HG03139 (cell line): ENCODE measurements around the gene TBC1D23.
A peak's percentile ranks its signal among the peaks of the same experiment; 100 is the strongest.
"Not testable (repeated sequence)": the region's sequence is repeated elsewhere in the genome, so short reads cannot be mapped to it uniquely, and the experiment has no call there.

Experiments used
- ATAC-seq: cut with Tn5 transposase; IDR thresholded peaks from one replicate; pipeline ENCODE4 v1.9.1; 2021; ENCODE audit not compliant: unreplicated experiment

Gene TBC1D23

DNA sequence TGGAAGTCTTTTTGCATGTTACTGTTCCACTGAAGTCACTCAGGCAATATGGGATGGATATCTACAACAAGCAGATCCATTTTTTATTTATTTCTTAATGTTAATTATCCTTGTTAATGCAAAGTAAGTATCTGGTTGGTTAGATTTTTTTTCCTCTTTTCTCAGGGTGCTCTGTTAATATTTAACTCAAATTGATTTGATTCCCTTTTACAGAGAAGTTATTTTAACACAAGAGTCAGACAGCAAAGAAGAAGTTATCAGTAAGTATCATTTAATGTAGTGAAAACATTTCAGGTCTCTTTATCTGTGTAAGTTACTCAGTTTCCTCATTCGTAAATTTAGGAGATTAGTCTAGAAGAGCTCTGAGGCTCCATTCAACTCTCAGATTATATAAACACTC, 34.3 kb downstream of the TBC1D23 start:
- no peak for ATAC-seq

DNA sequence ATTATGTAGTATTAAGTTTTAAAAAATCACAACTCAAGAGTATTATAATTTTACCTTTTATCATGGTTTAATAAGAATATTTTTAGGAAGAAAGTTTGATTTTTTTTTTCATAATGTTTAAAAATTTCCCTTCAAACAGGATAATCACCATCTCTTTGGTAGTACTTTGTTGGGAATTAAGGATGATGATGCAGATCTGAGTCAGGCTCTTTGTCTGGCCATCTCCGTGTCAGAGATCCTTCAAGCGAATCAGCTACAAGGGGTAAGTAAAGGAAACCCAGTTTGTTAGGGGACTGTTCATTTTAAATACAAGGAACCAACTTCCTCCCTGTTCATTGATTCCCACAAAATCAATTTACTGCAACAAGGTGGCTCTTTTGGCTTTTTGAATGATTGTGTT, 37.0 kb downstream of the TBC1D23 start:
- no peak for ATAC-seq

DNA sequence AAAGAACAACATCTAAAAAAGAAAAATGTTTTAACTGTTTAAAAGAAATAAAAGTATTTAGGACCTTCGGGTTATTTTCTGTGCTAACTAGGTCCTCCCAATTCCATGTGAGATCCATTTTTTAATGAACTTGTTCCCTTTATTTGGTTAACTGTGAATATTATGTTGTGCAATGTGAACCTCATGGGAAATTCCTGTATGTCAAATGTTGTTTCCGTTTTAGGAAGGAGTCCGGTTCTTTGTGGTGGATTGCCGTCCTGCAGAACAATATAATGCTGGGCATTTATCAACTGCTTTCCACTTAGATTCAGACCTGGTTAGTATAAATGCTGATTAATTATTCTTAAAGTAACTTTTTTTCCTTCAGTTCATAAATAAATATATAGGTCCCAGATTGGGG, 38.2 kb downstream of the TBC1D23 start:
- ATAC-seq, result no peak

DNA sequence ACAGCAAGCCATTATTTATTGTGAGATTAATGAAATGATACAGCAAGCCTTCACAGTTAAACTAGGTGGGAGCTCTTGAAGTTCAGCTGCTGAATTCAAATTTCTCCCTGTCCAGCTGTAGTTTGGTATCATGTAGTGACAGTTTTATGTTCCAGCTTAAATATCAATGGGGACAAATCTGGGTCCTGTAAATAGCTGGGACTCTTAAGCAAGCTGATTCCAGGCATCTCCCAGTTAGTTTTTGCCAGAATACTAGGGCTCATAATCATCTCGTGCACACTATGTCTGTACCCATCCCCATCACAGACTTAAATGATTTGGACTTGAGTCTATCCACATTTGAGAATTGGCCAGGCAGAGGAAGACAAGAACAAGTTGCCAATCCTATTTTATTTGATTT, 45.9 kb downstream of the TBC1D23 start:
- ATAC-seq, result no peak

DNA sequence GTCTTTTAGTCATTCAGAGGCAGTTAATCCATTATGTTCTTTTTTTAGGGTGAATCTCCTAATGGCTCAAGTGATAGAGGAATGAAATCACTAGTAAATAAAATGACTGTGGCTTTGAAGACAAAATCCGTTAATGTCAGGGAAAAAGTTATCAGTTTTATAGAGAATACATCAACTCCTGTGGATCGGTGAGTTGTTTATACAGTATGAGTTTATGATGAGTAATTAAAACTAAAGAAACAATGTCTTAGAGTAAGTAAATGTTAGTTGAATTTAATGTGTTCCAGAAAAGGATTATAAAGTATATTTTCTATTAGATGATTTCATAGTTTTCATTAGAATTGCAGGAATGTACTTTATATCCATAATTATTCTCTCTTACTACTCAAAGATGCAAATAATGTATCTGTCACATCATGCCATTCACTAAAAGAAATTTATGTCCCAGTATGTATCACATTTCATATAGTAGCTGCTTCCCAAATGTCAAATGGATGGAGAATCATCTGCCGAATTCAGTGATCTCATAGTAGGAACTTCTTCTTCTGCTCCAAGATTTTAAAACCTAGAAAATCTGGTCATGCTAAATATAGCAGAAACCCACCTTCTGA, 49.7 kb downstream of the TBC1D23 start:
- no peak for ATAC-seq

DNA sequence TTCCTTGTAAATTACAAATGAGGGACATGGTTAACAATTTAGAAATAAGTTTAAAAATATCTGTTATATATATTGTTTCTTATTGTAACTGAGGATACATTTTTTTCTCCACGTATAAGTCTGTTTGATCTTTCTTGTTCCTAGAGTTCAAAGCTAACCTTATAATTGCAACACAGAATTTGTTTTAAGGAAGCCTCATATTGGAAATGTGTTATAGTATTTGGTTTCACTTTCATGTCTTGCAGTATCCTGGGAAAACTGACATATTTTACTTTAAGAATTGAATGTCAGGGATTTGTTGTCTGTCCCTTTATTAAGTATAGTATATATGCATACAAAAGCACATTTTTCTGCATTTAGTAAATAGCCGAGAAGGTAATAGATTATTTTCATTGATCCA, 50.2 kb downstream of the TBC1D23 start:
- no peak for ATAC-seq

DNA sequence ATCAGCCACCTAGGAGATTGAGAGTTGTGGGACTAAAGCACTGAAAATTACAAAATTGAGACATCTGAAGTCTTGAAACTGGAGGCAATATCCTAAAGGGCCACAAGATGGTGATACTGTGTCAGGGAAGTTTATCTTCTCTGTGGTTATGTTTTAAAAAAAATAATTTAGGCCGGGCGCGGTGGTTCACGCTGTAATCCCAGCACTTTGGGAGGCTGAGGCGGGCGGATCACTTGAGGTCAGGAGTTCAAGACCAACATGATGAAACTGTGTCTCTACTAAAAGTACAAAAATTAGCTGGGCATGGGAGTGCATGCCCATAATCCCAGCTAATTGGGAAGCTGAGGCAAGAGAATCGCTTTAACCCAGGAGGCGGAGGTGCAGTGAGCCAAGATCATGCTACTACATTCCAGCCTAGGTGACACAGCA, 55.9 kb downstream of the TBC1D23 start:
- peak; percentile 67 for ATAC-seq

DNA sequence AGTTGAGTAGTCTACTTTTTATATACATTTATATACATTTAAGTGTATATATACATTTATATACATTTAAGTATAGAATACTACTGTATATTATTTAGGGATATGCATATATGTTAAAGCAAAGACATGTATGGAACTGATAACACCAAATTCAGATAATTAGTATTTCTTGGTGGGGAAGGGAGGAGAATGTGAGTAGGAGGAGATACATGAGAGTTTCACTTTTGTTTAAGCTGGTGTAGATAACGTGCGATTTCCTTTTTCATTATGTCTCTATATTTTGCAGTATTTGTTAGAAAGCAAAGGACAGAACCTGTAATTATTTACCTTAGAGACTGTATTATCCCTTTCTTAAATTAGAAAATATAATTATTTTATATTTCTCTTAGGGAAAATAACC, 57.1 kb downstream of the TBC1D23 start:
- ATAC-seq, result peak; percentile 66

DNA sequence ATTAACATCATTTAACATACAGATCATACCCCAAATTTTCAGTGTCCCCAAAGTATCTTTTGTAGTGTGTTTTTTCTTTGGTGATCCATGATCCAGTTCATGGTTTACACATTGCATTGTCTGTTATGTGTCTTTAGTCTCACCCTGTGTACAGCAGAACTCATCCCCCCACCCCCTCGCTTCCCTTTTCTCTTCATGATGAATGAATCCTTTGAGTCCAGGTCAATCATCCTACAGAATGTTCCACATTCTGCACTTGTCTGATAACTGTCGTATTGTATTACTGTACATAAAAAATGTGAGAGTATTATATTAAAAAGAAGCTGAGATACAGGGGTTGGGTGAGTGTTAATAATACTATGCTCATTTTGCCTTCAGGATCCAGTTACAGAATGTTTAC, 59.2 kb downstream of the TBC1D23 start:
- ATAC-seq, result no peak

DNA sequence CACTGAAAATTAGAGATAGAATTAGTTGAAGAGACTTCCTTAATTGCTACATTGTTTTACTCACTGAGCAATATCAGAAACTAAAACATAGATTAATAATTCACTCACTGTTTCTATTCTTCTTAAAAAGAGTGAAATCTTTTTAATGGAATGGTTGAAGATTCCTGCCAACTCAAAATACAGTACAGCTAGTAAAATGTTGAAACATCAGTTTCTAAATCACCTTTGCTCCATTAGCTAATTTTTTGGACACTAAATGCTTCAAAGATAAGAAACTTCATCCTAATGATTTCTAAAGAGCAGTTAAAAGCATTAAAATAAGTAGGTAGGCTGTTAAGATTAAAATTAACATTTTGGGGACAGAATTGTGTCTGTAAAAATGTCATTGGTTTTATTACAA, 63.3 kb downstream of the TBC1D23 start:
- no peak for ATAC-seq

DNA sequence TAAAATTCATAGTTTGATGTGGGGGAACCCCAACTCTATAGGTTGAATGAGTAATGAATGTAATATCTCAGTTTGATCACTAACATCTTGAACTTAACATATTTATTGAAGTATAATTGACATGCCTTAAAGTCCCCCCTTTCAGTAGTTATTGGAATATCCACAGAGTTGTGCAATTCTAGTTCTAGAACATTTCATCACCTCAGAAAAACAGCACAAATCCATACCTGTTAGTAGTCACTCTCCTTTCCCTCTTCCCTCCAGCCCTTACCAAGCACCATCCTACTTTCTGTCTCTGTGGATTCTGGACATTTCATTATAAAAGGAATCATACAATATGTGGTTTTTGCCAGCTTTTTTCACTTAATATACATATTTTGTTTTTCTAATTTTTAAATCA, 65.0 kb downstream of the TBC1D23 start:
- ATAC-seq, result no peak

DNA sequence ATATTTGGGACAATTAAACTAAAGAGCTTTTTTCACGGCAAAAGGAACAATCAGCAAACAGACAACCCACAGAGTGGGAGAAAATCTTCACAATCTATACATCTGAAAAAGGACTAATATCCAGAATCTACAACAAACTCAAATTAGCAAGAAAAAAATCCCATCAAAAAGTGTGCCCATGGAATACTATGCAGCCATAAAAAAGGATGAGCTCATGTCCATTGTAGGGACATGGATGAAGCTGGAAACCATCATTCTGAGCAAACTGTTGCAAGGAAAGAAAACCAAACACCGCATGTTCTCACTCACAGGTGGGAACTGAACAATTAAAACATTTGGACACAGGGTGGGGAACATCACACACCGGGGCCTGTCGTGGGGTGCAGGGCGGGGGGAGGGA, 66.6 kb downstream of the TBC1D23 start:
- not testable (repeated sequence) for ATAC-seq

DNA sequence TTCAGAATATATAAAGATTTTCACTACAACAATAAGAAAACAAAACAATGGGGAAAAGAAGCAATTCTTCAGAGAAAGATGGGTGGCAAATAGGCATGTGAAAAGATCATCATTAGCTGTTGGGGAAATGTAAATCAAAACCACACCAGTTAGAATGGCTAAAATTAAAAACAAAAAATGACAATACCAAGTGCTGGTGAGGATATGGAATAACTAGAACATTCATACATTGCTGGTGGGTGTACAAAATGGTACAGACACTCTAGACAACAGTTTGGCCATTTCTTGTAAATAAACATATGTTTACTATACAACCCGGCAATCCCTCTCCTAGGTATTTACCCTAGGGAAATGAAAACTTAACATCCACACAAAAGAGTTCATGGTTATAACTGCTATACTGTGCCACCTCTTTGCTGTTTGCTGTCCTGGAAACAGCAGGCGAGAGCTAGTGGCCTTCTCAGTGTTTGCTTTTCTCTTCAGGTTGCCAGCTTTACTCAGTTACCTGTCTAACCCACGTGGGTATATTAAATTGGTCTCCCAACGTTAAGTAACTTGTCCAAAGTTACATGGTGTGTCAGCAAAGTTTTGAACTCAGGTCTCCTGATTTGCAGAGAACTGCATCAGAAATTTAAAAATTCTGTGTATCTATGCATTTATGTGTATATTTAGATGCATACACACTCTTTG, 69.2 kb downstream of the TBC1D23 start:
- ATAC-seq, result no peak

DNA sequence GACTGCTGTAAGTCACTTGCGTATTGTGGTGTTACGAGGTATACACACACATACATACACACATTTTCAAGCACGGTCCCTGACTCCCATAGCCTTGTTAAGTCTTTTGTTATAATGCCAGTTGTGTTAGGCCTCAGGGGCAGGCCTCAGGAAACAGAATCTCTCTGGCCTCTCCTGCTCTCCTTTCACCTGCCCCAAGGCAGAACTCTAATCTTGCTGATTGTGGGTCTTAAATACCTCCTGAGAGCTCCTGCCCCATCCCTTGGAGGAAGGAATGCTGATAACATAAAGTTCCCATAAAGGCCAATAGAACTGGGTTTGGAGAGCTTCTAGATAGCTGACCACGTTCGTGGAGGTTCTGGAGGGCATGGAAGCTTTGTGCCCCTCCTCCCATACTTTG, 69.9 kb downstream of the TBC1D23 start:
- no peak for ATAC-seq

DNA sequence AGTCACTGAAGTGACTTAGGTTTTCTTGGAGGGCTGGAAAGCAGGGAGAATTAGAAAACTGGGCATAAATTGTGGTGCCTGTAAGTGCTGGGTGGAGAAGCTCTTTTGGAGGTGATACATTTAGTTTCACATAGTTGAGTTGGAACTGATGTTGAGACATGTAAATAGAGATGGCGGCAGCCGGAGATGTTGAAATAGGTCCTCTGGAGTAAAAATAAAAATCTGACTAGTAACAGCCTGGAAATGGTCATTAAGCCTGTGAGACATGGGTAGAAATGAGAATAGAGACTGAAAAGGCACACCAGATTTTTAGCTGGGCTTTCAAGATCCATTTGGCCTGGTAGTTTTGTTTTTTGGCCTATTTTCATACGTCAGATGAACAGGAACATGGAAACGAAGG, 70.9 kb downstream of the TBC1D23 start:
- no peak for ATAC-seq

DNA sequence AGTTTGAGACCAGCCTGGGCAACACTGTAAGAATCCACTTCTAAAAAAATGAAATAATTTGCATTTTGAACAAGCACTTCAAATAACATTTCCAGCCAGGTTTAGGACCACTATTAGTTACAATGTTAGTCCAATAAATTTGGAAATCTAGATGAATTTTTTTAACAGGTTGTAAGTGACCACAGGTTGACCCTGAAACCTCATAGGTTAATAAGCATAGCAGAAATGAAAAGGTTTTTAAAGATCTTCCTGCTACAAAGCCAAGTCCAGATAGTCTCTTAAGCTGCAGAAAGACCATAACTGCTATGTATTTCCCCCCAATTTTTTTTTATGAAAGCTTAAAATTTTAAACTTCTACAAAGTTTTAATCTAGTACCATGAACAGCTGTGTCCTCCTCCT, 72.3 kb downstream of the TBC1D23 start:
- ATAC-seq, result no peak

DNA sequence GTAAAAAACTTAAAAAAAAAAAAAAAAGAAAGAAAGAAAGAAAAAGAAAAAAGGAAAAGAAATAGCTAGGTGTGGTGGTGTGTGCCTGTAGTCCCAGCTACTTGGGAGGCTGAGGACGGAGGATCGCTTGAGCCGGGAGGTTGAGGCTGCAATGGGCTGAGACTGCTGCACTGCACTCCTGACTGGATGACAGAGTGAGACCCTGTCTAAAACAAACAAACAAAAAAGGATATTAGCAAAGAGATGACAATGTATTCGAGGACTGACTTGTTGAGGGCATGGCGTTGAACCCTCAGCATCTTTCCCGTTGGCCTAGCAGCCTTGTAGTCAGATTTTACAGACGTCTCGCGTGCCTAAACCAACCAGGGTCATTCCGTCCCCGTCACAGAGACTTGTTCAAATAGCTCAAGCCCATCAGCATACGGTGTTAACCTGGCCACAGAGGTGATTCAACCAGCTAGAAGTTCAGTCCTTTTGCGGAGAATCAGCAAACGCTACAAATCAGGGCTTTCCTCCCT, 73.2 kb downstream of the TBC1D23 start:
- ATAC-seq, result peak; percentile 20

DNA sequence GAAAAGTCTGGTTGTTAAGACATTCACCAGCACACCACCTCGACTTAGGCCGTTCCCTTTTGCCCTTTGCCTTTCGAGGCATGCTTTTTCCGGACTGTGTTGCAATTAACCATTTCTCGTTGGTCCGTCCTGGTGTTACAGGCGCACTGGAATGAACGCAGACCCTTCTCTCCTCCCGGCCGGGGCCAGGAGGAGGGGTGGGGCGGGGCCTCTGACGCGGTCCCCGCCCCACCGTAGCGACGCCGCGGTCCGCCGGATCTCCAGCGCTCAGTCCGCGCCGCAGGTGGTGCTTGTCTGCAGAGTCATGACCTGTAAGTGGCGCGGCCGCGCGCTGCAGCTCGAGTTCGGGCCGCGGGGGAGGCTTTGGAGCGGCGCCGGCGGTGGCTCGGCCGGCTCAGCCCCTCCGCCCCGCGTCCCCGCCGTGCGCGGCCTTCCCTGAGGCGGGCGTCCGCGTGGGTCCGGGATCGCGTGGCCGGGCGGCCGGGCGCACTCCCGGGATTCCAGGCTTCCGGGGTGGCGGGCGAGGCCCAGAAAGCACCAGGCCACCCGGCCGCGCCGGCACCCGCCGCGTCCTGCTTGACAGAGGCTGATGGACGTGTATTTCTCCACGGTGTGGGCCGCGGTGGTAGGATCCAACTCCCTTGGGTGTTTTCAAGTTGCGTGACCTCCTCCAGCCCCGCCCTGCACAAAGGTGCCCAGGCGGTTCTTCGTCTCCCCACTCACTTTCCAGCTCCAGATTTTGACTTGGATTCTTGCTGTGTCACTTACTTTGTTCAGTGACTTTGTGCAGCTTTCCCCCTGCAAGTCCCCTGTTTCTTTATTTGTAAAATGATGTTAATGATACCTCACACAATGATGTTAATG, 73.9 kb downstream of the TBC1D23 start, which contains the start of gene NIT2:
NIT2 (plus strand) TSS at position 270 of the 864 bp plus-strand sequence; CDS start at position 305, 35 bp downstream.
- ATAC-seq, result peak; percentile 96

DNA sequence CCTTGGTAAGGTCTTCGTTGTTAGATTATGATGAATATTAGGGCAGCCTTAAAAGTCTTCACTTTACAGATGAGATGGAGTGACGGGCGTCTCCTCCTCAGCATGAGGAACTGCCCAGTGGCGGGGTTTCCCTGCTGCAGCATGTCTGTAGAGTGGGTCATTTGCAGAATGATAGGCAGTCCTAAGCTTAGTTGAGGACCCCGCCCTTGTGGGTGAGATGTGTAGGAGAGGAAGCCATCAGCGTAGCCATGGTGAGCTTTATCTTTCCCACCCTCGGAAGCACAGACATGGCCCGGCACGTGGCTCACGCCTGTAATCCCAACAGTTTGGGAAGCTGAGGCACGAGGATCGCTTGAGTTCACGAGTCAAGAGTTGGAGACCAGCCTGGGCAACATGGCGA, 74.6 kb downstream of the TBC1D23 start:
- no peak for ATAC-seq

DNA sequence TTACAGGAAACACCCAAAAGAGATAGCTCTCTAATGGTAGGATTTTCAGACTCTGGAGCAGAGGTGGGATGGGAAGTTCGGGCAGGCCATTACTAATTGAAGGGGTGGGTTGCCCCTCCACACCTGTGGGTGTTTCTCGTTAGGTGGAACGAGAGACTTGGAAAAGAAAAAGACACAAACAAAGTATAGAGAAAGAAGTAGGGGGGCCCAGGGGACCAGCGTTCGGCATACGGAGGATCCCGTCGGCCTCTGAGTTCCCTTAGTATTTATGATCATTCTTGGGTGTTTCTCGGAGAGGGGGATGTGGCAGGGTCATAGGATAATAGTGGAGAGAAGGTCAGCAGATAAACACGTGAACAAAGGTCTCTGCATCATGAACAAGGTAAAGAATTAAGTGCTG, 75.4 kb downstream of the TBC1D23 start:
- ATAC-seq, result not testable (repeated sequence)

DNA sequence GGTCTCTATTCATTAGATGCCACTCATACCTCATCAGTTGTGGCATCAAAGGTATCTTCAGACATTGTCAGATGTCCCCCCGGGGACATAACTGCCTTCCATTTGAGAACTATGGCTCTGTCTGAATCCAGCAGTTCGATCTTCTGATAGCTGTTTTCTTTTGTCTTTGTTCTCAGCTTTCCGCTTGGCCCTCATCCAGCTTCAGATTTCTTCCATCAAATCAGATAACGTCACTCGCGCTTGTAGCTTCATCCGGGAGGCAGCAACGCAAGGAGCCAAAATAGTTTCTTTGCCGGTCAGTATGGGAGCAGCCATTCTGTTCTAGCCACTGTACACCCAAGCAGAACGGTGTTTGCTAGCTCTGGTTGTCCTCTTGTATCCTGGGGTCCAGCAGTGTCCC, 78.1 kb downstream of the TBC1D23 start:
- no peak for ATAC-seq

DNA sequence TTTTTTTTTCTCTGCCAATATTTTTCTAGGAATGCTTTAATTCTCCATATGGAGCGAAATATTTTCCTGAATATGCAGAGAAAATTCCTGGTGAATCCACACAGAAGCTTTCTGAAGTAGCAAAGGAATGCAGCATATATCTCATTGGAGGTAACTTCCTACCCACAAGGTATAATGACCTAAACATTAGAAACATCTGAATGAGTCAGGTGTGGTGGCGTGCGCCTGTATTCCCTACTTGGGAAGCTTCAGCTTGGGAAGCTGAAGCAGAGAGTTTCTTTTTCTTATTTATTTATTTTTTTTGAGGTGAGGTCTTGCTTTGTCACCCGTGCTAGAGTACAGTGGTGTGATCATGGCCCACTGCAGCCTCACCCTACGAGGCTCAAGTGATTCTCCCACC, 79.0 kb downstream of the TBC1D23 start:
- ATAC-seq, result no peak
